ENCODE measurements around the gene FADS3.

- TF ChIP-seq CTCF (IDR thresholded peaks at IDR 0.05) (no peak), EP300 (IDR thresholded peaks at IDR 0.05) (no peak), POLR2A (IDR thresholded peaks at IDR 0.05) (no peak)
Observed at GRCh38 chr11:61896665-61897386, 5.5 kb upstream of the FADS3 start.

All from upper lobe of left lung (tissue), 4 donors.